ENCODE measurements around the gene ITIH4. TPM values are rescaled to one million over a fixed set of nuclear protein-coding genes. Genes with fewer than 3 reads are reported as not detected.
A peak's percentile ranks its signal among the peaks of the same experiment; 100 is the strongest.

The ITIH4 gene
- polyA plus RNA-seq, 3 donors, result 0.59 to 47.7 TPM; not detected in 1

DNA sequence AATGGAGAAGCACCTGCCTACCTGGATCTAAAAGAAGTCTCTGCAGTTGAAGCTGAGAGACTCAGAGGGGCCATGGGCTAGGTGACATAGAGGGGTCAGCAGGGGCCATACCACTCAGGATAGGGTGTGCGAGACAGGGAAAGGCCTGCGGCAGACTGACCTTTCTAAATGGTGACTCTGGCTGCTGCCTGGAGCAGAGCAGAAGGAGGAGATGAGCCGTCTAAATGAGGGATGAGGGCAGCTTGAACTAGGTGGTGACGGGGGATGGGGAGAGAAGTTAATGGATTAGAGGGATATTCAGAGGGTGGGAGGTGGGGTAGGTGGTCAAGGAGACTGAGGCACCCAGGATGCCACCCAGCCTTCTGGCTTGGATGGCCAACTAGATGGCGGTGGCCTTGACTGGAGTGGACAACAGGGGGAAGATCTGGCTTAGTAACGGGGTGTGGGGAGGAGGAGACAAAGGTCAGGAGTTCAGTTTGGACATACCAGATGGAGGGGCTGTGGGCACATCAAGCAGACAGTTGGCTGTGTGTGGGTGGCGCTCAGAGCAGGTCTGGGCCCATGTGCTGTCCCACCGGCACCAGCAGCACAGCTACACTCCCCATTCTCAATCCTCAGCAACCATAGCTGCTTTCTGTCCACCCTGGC, 56.3 kb downstream of the ITIH4 start:
- no peak for DNase-seq
- Mint-ChIP-seq H3K27me3 (ENCODE audit: low read depth in 3 of 3) (peaks cover 0 to 4% (median 2%) of the 10 kb centered on the region in 3 donors), H3K36me3 (peaks cover 2 to 13% of the 10 kb centered on the region in 2 donors), H3K9me3 (peaks cover 0 to 2% (median 0%) of the 10 kb centered on the region in 7 donors), H3K27ac (peak overlapping the region in 3 of 7 donors; percentile 50 to 95 (median 61)), H3K4me3 (no peak overlapping the region), H3K4me1 (peaks cover 55% of the 10 kb centered on the region)
- no peaks in the 10 kb centered on the region for H3K27me3 ChIP-seq (ENCODE audit: control insufficient read depth in 2 of 2, insufficient read depth in 2 of 2, low read length in 2 of 2)
- no peak overlapping the region for H3K27ac ChIP-seq (ENCODE audit: low read depth in 1 of 2, low read length in 2 of 2)
- peaks cover 53 to 57% of the 10 kb centered on the region in 2 donors for H3K4me1 ChIP-seq (ENCODE audit: control insufficient read depth in 1 of 2, insufficient read depth in 2 of 2, low read length in 2 of 2)
- intact Hi-C loops (cut with micrococcal nuclease), result no loop called here
- peaks cover 14% of the 10 kb centered on the region for H3K79me2 ChIP-seq (ENCODE audit: insufficient read depth, low read length)
- H3K36me3 ChIP-seq (replicated peaks in 1 of 2; ENCODE audit: control insufficient read depth in 1 of 2, insufficient read depth in 2 of 2, low read length in 2 of 2), result no peaks in the 10 kb centered on the region
- 83% methylated on average over 6 of the region's 8 CpGs for WGBS (ENCODE audit: insufficient coverage)
- no peaks in the 10 kb centered on the region for H3K9me3 ChIP-seq (replicated peaks in 1 of 2; ENCODE audit: control insufficient read depth in 1 of 2, insufficient read depth in 1 of 2, low read length in 2 of 2)
- no peak overlapping the region for H3K9ac ChIP-seq (ENCODE audit: insufficient read depth, low read length, poor library complexity, severe bottlenecking)
- TF ChIP-seq, protein P1, sequence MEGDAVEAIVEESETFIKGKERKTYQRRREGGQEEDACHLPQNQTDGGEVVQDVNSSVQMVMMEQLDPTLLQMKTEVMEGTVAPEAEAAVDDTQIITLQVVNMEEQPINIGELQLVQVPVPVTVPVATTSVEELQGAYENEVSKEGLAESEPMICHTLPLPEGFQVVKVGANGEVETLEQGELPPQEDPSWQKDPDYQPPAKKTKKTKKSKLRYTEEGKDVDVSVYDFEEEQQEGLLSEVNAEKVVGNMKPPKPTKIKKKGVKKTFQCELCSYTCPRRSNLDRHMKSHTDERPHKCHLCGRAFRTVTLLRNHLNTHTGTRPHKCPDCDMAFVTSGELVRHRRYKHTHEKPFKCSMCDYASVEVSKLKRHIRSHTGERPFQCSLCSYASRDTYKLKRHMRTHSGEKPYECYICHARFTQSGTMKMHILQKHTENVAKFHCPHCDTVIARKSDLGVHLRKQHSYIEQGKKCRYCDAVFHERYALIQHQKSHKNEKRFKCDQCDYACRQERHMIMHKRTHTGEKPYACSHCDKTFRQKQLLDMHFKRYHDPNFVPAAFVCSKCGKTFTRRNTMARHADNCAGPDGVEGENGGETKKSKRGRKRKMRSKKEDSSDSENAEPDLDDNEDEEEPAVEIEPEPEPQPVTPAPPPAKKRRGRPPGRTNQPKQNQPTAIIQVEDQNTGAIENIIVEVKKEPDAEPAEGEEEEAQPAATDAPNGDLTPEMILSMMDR (IDR thresholded peaks at IDR 0.05), result no peak
- no peak overlapping the region for H3K4me2 ChIP-seq (replicated peaks; ENCODE audit: extremely low read depth, low read length, poor library complexity, severe bottlenecking)
- H4K20me1 ChIP-seq (ENCODE audit: insufficient read depth, low read length), result peaks cover 4% of the 10 kb centered on the region
- no peak overlapping the region for H2AFZ ChIP-seq (ENCODE audit: insufficient read depth, low read depth, low read length, poor library complexity, severe bottlenecking)
- H3K4me3 ChIP-seq (replicated peaks in 1 of 3; ENCODE audit: low read depth in 2 of 3, low read length in 3 of 3), result no peak overlapping the region

DNA sequence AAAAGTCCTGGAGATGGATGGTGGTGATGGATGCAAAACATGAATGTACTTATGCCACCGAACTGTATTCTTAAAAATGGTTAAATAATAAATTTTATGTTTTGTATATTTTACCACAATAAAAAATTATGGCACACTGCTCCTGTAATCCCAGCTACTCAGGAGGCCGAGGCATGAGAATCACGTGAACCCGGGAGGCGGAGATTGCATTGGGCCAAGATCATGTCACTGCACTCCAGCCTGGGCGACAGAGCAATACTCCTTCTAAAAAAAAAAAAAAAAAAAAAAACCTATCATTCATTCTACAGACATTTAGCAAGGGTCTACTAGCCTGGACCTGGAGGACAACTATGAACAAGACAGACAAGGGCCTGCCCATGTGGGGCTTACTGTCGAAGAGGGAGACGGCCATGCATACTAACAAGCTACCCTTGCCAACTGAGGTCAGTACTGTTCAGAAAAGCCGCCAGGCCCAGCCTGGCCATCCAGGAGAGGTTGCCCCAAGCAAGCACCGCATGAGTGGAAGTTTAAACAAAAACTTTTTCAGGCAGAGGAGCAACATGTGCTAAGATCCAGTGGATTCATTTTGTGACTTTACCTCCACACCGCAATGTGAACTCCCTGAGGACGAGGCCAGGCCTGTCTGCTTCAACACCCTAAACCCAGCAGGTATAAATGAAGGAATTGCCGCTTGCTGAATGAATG, 57.0 kb downstream of the ITIH4 start:
- Mint-ChIP-seq H3K9me3 (peaks cover 0 to 2% (median 0%) of the 10 kb centered on the region in 7 donors), H3K36me3 (peaks cover 4 to 17% of the 10 kb centered on the region in 2 donors), H3K27me3 (ENCODE audit: low read depth in 3 of 3) (peaks cover 0 to 4% (median 2%) of the 10 kb centered on the region in 3 donors), H3K4me1 (peaks cover 48% of the 10 kb centered on the region), H3K4me3 (no peak overlapping the region), H3K27ac (peak overlapping the region in 2 of 7 donors; percentile 42 to 61)
- no peak for DNase-seq
- H3K9ac ChIP-seq (ENCODE audit: insufficient read depth, low read length, poor library complexity, severe bottlenecking), result no peak overlapping the region
- intact Hi-C loops (cut with micrococcal nuclease), result no loop called here
- peaks cover 47 to 53% of the 10 kb centered on the region in 2 donors for H3K4me1 ChIP-seq (ENCODE audit: control insufficient read depth in 1 of 2, insufficient read depth in 2 of 2, low read length in 2 of 2)
- TF ChIP-seq, protein P1 (IDR thresholded peaks at IDR 0.05), result no peak
- H3K27ac ChIP-seq (ENCODE audit: low read depth in 1 of 2, low read length in 2 of 2), result no peak overlapping the region
- H3K79me2 ChIP-seq (ENCODE audit: insufficient read depth, low read length), result peaks cover 21% of the 10 kb centered on the region
- peaks cover 0 to under 1% of the 10 kb centered on the region in 2 donors for H3K36me3 ChIP-seq (replicated peaks in 1 of 2; ENCODE audit: control insufficient read depth in 1 of 2, insufficient read depth in 2 of 2, low read length in 2 of 2)
- H3K27me3 ChIP-seq (ENCODE audit: control insufficient read depth in 2 of 2, insufficient read depth in 2 of 2, low read length in 2 of 2), result no peaks in the 10 kb centered on the region
- peaks cover 4% of the 10 kb centered on the region for H4K20me1 ChIP-seq (ENCODE audit: insufficient read depth, low read length)
- H3K4me3 ChIP-seq (replicated peaks in 1 of 3; ENCODE audit: low read depth in 2 of 3, low read length in 3 of 3), result no peak overlapping the region
- no peaks in the 10 kb centered on the region for H3K9me3 ChIP-seq (replicated peaks in 1 of 2; ENCODE audit: control insufficient read depth in 1 of 2, insufficient read depth in 1 of 2, low read length in 2 of 2)
- H2AFZ ChIP-seq (ENCODE audit: insufficient read depth, low read depth, low read length, poor library complexity, severe bottlenecking), result no peak overlapping the region
- H3K4me2 ChIP-seq (replicated peaks; ENCODE audit: extremely low read depth, low read length, poor library complexity, severe bottlenecking), result no peak overlapping the region
- WGBS (ENCODE audit: insufficient coverage), result 100% methylated on average over 9 of the region's 13 CpGs
